Mesenteric fat pad (tissue), 1 donor: ENCODE measurements around the gene SOD1. TPM values are rescaled to one million over a fixed set of nuclear protein-coding genes. Genes with fewer than 3 reads are reported as not detected.

Experiments
- total RNA-seq: library from RNA; stranded (reverse); fragmentation: NEBNext Ultra II Directional; extraction: Animal tissue kit (Norgen Biotek cat#: 25700); gene quantifications from one replicate; pipeline ENCODE4 v1.2.1, GENCODE V29; 2021
- donor health status: DM: yes; HTN: yes; CAD: no.

Gene SOD1
- total RNA-seq, 1 donor from 2014 or later = 258 TPM

Other genes with a start within 250 kb of the SOD1 start
- 31.8 TPM for gene SCAF4, start 72.4 kb downstream of the SOD1 start, total RNA-seq
- gene HUNK, start 213.3 kb downstream of the SOD1 start, total RNA-seq = 0.55 TPM